Subcutaneous adipose tissue (tissue), 4 donors: ENCODE results near the gene FGF2. TPM values are rescaled to one million over a fixed set of nuclear protein-coding genes. Genes with fewer than 3 reads are reported as not detected.

Experiments
- CTCF ChIP-seq: fragments of 450-650 bp; IDR thresholded peaks from one replicate; pipeline ENCODE4 v1.5.1; 2016; ENCODE audit warnings: low read depth, mild to moderate bottlenecking, control low read depth, antibody characterized with exemption, moderate library complexity
- total RNA-seq, 4 donors: library from RNA; depleted of rRNA; stranded (reverse); fragments of >200 nt; gene quantifications; one replicate each; pipeline ENCODE4 v1.1.0, GENCODE V29; 2016

The FGF2 gene
- total RNA-seq, 4 donors from 2014 or later: 35.5 to 51.5 (median 44.5) TPM

DNA sequence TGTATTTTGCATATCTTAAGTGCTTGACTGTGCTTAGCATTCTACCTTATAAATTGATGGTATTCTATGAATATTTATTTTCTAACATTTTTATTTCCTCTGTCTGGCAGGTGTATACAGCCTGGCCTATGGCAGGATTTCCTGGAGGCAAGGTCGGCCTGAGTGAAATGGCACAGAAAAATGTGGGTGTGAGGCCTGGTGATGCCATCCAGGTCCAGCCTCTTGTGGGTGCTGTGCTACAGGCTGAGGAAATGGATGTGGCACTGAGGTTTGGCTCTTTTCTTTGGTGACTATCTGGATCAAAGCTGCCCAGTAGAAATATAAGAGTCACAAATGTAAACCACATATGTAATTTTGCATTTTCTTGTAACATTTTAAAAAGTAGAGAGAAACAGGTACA is 102.3 kb downstream of the FGF2 start:
- no peak for TF ChIP-seq CTCF

GRCh38 chr4:122930862-122931261 is 104.2 kb downstream of the FGF2 start:
- no peak for TF ChIP-seq CTCF

- TF ChIP-seq CTCF: no peak
Observed at GRCh38 chr4:122932763-122933162, 106.1 kb downstream of the FGF2 start.

DNA sequence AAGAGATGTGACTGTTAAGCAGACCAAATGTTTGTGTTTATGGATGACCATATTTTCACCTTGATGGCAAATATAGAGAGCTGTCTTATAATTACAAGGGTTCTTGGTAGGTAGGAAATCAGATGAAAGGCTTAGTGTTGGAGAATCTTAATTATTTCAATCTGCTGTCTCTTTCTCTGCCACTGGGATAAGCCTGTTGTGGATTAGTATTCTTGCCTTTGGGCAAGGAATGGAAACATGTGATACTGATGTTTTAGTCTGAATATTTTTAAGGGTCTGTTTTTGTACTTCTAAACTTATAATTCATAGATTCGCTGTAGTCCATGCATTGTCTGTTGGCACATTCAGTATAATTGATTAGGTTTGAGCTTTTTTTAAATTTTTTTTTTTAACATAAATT is 119.5 kb downstream of the FGF2 start:
- TF ChIP-seq CTCF: no peak

Other genes starting within 250 kb of the FGF2 start
- gene IL21, start 205.8 kb upstream of the FGF2 start, total RNA-seq: not detected
- gene BBS12, start 94.1 kb upstream of the FGF2 start, total RNA-seq: 1 to 10 TPM; 1.5 to 5.5 (median 4.0) TPM
- gene NUDT6, start 95.8 kb downstream of the FGF2 start, total RNA-seq: 1 to 10 TPM; 6.0 to 9.2 (median 7.7) TPM